ENCODE results near the gene PPP2R2B. TPM values are rescaled to one million over a fixed set of nuclear protein-coding genes. Genes with fewer than 3 reads are reported as not detected.

PPP2R2B gene
- total and polyA plus RNA-seq, 2 of the 4 experiments (the other 2 are of a cell fraction), result not detected

- no peaks in the 10 kb centered on the region for H3K36me3 ChIP-seq (ENCODE audit: control insufficient read depth, insufficient read depth, low read length)
- H3K18ac ChIP-seq (ENCODE audit: low read depth, low read length), result no peak overlapping the region
- ATAC-seq (ENCODE audit: low read depth) (peak; percentile 96), DNase-seq (peak; percentile 52)
- H3K4me3 ChIP-seq (ENCODE audit: insufficient read depth, low read depth, low read length), result no peak overlapping the region
- no peak overlapping the region for H2BK15ac ChIP-seq (ENCODE audit: low read depth, low read length)
- no peak overlapping the region for H2BK20ac ChIP-seq (ENCODE audit: low read depth, low read length)
- no peak overlapping the region for H4K8ac ChIP-seq (ENCODE audit: low read depth in 2 of 2, low read length in 2 of 2)
- in situ Hi-C loops (cut with MboI; ENCODE audit: low sequenced_read_pairs) (no loop called here), dilution Hi-C loops (cut with HindIII; ENCODE audit: low sequenced_read_pairs, unreplicated experiment) (no loop called here), intact Hi-C loops (cut with micrococcal nuclease) (no loop called here)
- H3K9me1 ChIP-seq (ENCODE audit: insufficient read depth, low read length), result no peaks in the 10 kb centered on the region
- peak overlapping the region; percentile 36 for H2AFZ ChIP-seq (replicated peaks; ENCODE audit: low read length, poor library complexity)
- ChIA-PET POLR2A (ENCODE audit: unreplicated experiment) (interaction anchor here (0.5 kb wide), 1 partner anchor 53 kb away, joined by 3 read pairs; no protein-coding TSS in a partner anchor), CTCF (interaction anchor here (1.0 to 1.7 kb wide), 2 partner anchors 24 to 398 kb away, joined by 3 to 4 read pairs; no protein-coding TSS in a partner anchor)
- H2AK5ac ChIP-seq (ENCODE audit: low read depth, low read length), result no peak overlapping the region
- H3K9me3 ChIP-seq (ENCODE audit: control insufficient read depth, insufficient read depth, low read length), result no peaks in the 10 kb centered on the region
- no peaks in the 10 kb centered on the region for H4K20me1 ChIP-seq (ENCODE audit: insufficient read depth, low read length)
- no peak overlapping the region for H3K4ac ChIP-seq (ENCODE audit: low read depth, low read length)
- H3K27ac ChIP-seq (ENCODE audit: insufficient read depth, low read length), result no peak overlapping the region
- H3K27me3 ChIP-seq (ENCODE audit: control insufficient read depth, insufficient read depth, low read length), result no peaks in the 10 kb centered on the region
- H3K79me1 ChIP-seq (ENCODE audit: low read depth in 1 of 2, low read length in 2 of 2), result no peaks in the 10 kb centered on the region
- no peak overlapping the region for H3K9ac ChIP-seq (ENCODE audit: low read depth, low read length)
- no peak overlapping the region for H4K91ac ChIP-seq (ENCODE audit: insufficient read depth, low read depth, low read length)
- no peak overlapping the region for H3K56ac ChIP-seq (ENCODE audit: extremely low read depth, insufficient read depth, low read length)
- no peak overlapping the region for H3K23ac ChIP-seq (ENCODE audit: low read depth, low read length)
- H4K5ac ChIP-seq (ENCODE audit: low read depth, low read length), result no peak overlapping the region
- H2AK9ac ChIP-seq (replicated peaks; ENCODE audit: low read depth, low read length, poor library complexity), result no peak overlapping the region
- TF ChIP-seq SMC3 (IDR thresholded peaks at IDR 0.05; ENCODE audit: low read depth, low read length), result peak; percentile 32
- peak; percentile 61 for TF ChIP-seq CTCF (conservative IDR thresholded peaks at IDR 0.05; ENCODE audit: low read depth, low read length)
- TF ChIP-seq RCOR1 (IDR thresholded peaks at IDR 0.05; ENCODE audit: insufficient replicate concordance, low read length), result no peak
- no peak for TF ChIP-seq NFE2L2 (IDR thresholded peaks at IDR 0.05; ENCODE audit: low read depth, low read length)
- no peak for TF ChIP-seq FOS (IDR thresholded peaks at IDR 0.05; ENCODE audit: low read depth, low read length)
- TF ChIP-seq POLR2A (IDR thresholded peaks at IDR 0.05; ENCODE audit: low read depth, low read length), result no peak
- no peak for TF ChIP-seq USF2 (IDR thresholded peaks at IDR 0.05; ENCODE audit: low read depth, low read length)
- TF ChIP-seq MAFK (IDR thresholded peaks at IDR 0.05; ENCODE audit: low read depth, low read length), result no peak
- peak; percentile 19; the same call in 1 of the 2 replicates for TF ChIP-seq MAZ (IDR thresholded peaks at IDR 0.05; ENCODE audit: borderline replicate concordance, low read depth, low read length)
- no peak for TF ChIP-seq CHD1 (IDR thresholded peaks at IDR 0.05; ENCODE audit: low read depth, low read length)
- no peak for TF ChIP-seq ELK1 (IDR thresholded peaks at IDR 0.05; ENCODE audit: borderline replicate concordance, low read depth, low read length)
- TF ChIP-seq BHLHE40 (IDR thresholded peaks at IDR 0.05; ENCODE audit: low read depth, low read length), result no peak
- TF ChIP-seq CEBPB (IDR thresholded peaks at IDR 0.05; ENCODE audit: low read depth, low read length), result peak; percentile 55; the same call in 1 of the 2 replicates
- no peak for TF ChIP-seq RFX5 (IDR thresholded peaks at IDR 0.05; ENCODE audit: low read depth, low read length)
- TF ChIP-seq MXI1 (IDR thresholded peaks at IDR 0.05; ENCODE audit: borderline replicate concordance, low read depth, low read length), result no peak
- peak; percentile 45 for TF ChIP-seq RAD21 (IDR thresholded peaks at IDR 0.05; ENCODE audit: low read length)
- no peak overlapping the region for H2BK120ac ChIP-seq (ENCODE audit: low read depth, low read length)
- no peak overlapping the region for H2BK5ac ChIP-seq (ENCODE audit: low read depth, low read length, poor library complexity, severe bottlenecking)
- peak overlapping the region; percentile 35; the same call in 1 of the 2 replicates for H3K4me2 ChIP-seq (ENCODE audit: low read depth, low read length)
- H3K14ac ChIP-seq (replicated peaks; ENCODE audit: low read depth, low read length), result no peak overlapping the region
- 38% methylated on average over 3 of the region's 7 CpGs; no CpG with 5 or more reads in 1 of the 2 experiments for WGBS, 2 experiments (ENCODE audit: extremely low coverage in 2 of 2, insufficient read length in 1 of 2)
- no TSS peak for BruUV-seq (replicated peaks)
- no peaks in the 10 kb centered on the region for H3K4me1 ChIP-seq (ENCODE audit: control insufficient read depth, insufficient read depth, low read length)
These were observed 312.7 kb downstream of the PPP2R2B start for GRCh38 chr5:146565764-146566367.
